SK-N-SH treated with all-trans-retinoic acid at 6 μM for 48 hours (cell line): ENCODE data around the gene ANKRD28.

Source experiments
- ATAC-seq: fragments of 200-7000 bp; cut with Tn5 transposase; 3 replicates; pipeline ENCODE4 v1.9.1; 2020; ENCODE audit warnings: mild to moderate bottlenecking, moderate library complexity
- ARNTL ChIP-seq: fragments of 450-650 bp; formaldehyde crosslinking; IDR thresholded peaks from 2 replicates; pipeline ENCODE4 v1.5.0; 2020; ENCODE audit warnings: low read depth, mild to moderate bottlenecking, moderate library complexity, borderline replicate concordance
- BACH2 ChIP-seq: fragments of 250-450 bp; sonication (Bioruptor Pico); IDR thresholded peaks from 2 replicates; pipeline ENCODE4 v1.9.0; 2021; ENCODE audit warnings: mild to moderate bottlenecking, borderline replicate concordance
- CREB5 ChIP-seq: fragments of 250-450 bp; sonication (Bioruptor Pico); IDR thresholded peaks from 2 replicates; pipeline ENCODE4 v1.5.1; 2020; ENCODE audit warnings: low read depth, mild to moderate bottlenecking, moderate library complexity
- CSDC2 ChIP-seq: fragments of 250-450 bp; sonication (Bioruptor Pico); IDR thresholded peaks from 2 replicates; pipeline ENCODE4 v1.5.0; 2020; ENCODE audit warnings: mild to moderate bottlenecking, moderate library complexity
- CSRNP3 ChIP-seq: fragments of 250-450 bp; sonication (Bioruptor Pico); IDR thresholded peaks from 2 replicates; pipeline ENCODE4 v1.5.1; 2021; ENCODE audit warnings: mild to moderate bottlenecking, moderate library complexity
- ISL1 ChIP-seq: fragments of 250-450 bp; sonication (Bioruptor Pico); IDR thresholded peaks from 2 replicates; pipeline ENCODE4 v2.1.2; 2022; ENCODE audit warnings: mild to moderate bottlenecking, moderate library complexity
- OSR1 ChIP-seq: fragments of 250-450 bp; sonication (Bioruptor Pico); IDR thresholded peaks from 2 replicates; pipeline ENCODE4 v1.8.0; 2022; ENCODE audit warnings: moderate library complexity, mild to moderate bottlenecking, inconsistent platforms
- PPARA ChIP-seq: fragments of 250-450 bp; sonication (Bioruptor Pico); IDR thresholded peaks from 2 replicates; pipeline ENCODE4 v1.5.0; 2020; ENCODE audit warnings: mild to moderate bottlenecking, borderline replicate concordance
- RARB ChIP-seq: fragments of 250-450 bp; sonication (Bioruptor Pico); IDR thresholded peaks from 2 replicates; pipeline ENCODE4 v1.8.0; 2021; ENCODE audit warnings: mild to moderate bottlenecking, moderate library complexity
- TCF4 ChIP-seq: fragments of 250-450 bp; sonication (Bioruptor Pico); IDR thresholded peaks from 2 replicates; pipeline ENCODE4 v1.8.0; 2021; ENCODE audit warnings: mild to moderate bottlenecking, moderate library complexity, borderline replicate concordance
- TOX ChIP-seq: fragments of 250-450 bp; sonication (Bioruptor Pico); IDR thresholded peaks from 2 replicates; pipeline ENCODE4 v1.8.0; 2021; ENCODE audit warnings: mild to moderate bottlenecking, moderate library complexity, borderline replicate concordance
- TSHZ2 ChIP-seq: fragments of 250-450 bp; sonication (Bioruptor Pico); IDR thresholded peaks from 2 replicates; pipeline ENCODE4 v1.5.0; 2020; ENCODE audit warnings: mild to moderate bottlenecking, moderate library complexity
- ZC3H10 ChIP-seq: fragments of 250-450 bp; sonication (Bioruptor Pico); IDR thresholded peaks from 2 replicates; pipeline ENCODE4 v1.5.1; 2021; ENCODE audit warnings: mild to moderate bottlenecking, moderate library complexity
- ZFP3 ChIP-seq: fragments of 250-450 bp; sonication (Bioruptor Pico); IDR thresholded peaks from 2 replicates; pipeline ENCODE4 v1.5.0; 2020; ENCODE audit warnings: mild to moderate bottlenecking, moderate library complexity
- ZFP30 ChIP-seq: fragments of 450-650 bp; formaldehyde crosslinking; IDR thresholded peaks from 2 replicates; pipeline ENCODE4 v1.5.0; 2022; ENCODE audit warnings: mild to moderate bottlenecking, moderate library complexity
- ZNF565 ChIP-seq: fragments of 450-650 bp; formaldehyde crosslinking; conservative IDR thresholded peaks from 2 replicates; pipeline ENCODE4 v1.5.0; 2020; ENCODE audit warnings: low read depth, mild to moderate bottlenecking, moderate library complexity
- ZNF70 ChIP-seq: fragments of 450-650 bp; formaldehyde crosslinking; IDR thresholded peaks from 2 replicates; pipeline ENCODE4 v1.5.0; 2020; ENCODE audit warnings: mild to moderate bottlenecking, moderate library complexity
- ZNF8 ChIP-seq: fragments of 450-650 bp; formaldehyde crosslinking; IDR thresholded peaks from 2 replicates; pipeline ENCODE4 v1.5.0; 2020; ENCODE audit warnings: mild to moderate bottlenecking, moderate library complexity

The ANKRD28 gene

GRCh38 chr3:15803921-15804320 is 6.1 kb upstream of the ANKRD28 start:
- TF ChIP-seq CSDC2: no peak
- no peak for TF ChIP-seq ZNF8
- no peak for TF ChIP-seq ZC3H10 (CRISPR knock-in tag)
- TF ChIP-seq ISL1 (CRISPR knock-in tag): peak; percentile 21; the same call in 1 of the 2 replicates
- TF ChIP-seq, all 23 proteins: peak for 1
- ATAC-seq: peak; percentile 38

- ATAC-seq: no peak
- TF ChIP-seq ZC3H10 (CRISPR knock-in tag): no peak
- no peak for TF ChIP-seq ARNTL (CRISPR knock-in tag)
- TF ChIP-seq RARB: no peak
- no peak for TF ChIP-seq BACH2 (CRISPR knock-in tag)
- no peak for TF ChIP-seq TSHZ2
- no peak for TF ChIP-seq TCF4
- no peak for TF ChIP-seq ZNF565 (CRISPR knock-in tag)
- no peak for TF ChIP-seq ZNF8
- no peak for TF ChIP-seq ZNF70 (CRISPR knock-in tag)
- TF ChIP-seq PPARA (CRISPR knock-in tag): no peak
- no peak for TF ChIP-seq ZFP3 (CRISPR knock-in tag)
Measured at GRCh38 chr3:15801298-15801697, 3.5 kb upstream of the ANKRD28 start.

GRCh38 chr3:15800780-15801179 is 3.0 kb upstream of the ANKRD28 start:
- ATAC-seq: no peak
- TF ChIP-seq ISL1 (CRISPR knock-in tag): peak; percentile 59
- no peak for TF ChIP-seq OSR1 (CRISPR knock-in tag)

GRCh38 chr3:15800327-15800726 is 2.5 kb upstream of the ANKRD28 start:
- no peak for ATAC-seq

GRCh38 chr3:15798533-15799245 is 910 bp upstream of the ANKRD28 start:
- TF ChIP-seq CSRNP3 (CRISPR knock-in tag) (no peak), ZNF565 (CRISPR knock-in tag) (no peak), ZC3H10 (CRISPR knock-in tag) (no peak), PPARA (CRISPR knock-in tag) (no peak)
- ATAC-seq: no peak

More at GRCh38 chr3:15800327-15800726, 2.5 kb upstream of the ANKRD28 start:
- no peak for TF ChIP-seq CREB5
- no peak for TF ChIP-seq ZFP3 (CRISPR knock-in tag)
- no peak for TF ChIP-seq ZC3H10 (CRISPR knock-in tag)
- no peak for TF ChIP-seq OSR1 (CRISPR knock-in tag)
- no peak for TF ChIP-seq ZFP30 (CRISPR knock-in tag)
- TF ChIP-seq RARB: no peak
- no peak for TF ChIP-seq PPARA (CRISPR knock-in tag)
- no peak for TF ChIP-seq CSRNP3 (CRISPR knock-in tag)
- TF ChIP-seq BACH2 (CRISPR knock-in tag): no peak
- TF ChIP-seq TOX (CRISPR knock-in tag): no peak
